Measurements from ENCODE around the gene TUBA8. TPM values are rescaled to one million over a fixed set of nuclear protein-coding genes. Genes with fewer than 3 reads are reported as not detected.

Gene TUBA8
- total RNA-seq, 2 donors from 2014 or later, result 67.1 to 97.3 TPM

GRCh38 chr22:18087350-18087855 is 23.2 kb upstream of the TUBA8 start:
- no peaks in the 10 kb centered on the region for H3K9me3 ChIP-seq
- peaks cover 0 to 12% of the 10 kb centered on the region in 2 donors for H3K4me1 ChIP-seq
- DNase-seq (ENCODE audit: low spot score), result no peak
- H3K36me3 ChIP-seq, result peaks cover 64% of the 10 kb centered on the region
- no peak overlapping the region for H3K4me3 ChIP-seq
- H3K27me3 ChIP-seq, result no peaks in the 10 kb centered on the region
- no peak overlapping the region for H3K27ac ChIP-seq
- no peak for TF ChIP-seq CTCF (IDR thresholded peaks at IDR 0.05)

GRCh38 chr22:18088825-18089568 is 21.6 kb upstream of the TUBA8 start:
- H3K27ac ChIP-seq, result no peak overlapping the region
- peaks cover 0 to 20% of the 10 kb centered on the region in 2 donors for H3K4me1 ChIP-seq
- no peaks in the 10 kb centered on the region for H3K27me3 ChIP-seq
- peaks cover 49% of the 10 kb centered on the region for H3K36me3 ChIP-seq
- TF ChIP-seq CTCF (IDR thresholded peaks at IDR 0.05), result no peak
- DNase-seq (ENCODE audit: low spot score), result no peak
- H3K4me3 ChIP-seq, result no peak overlapping the region
- H3K9me3 ChIP-seq, result no peaks in the 10 kb centered on the region

GRCh38 chr22:18090286-18090685 is 20.3 kb upstream of the TUBA8 start:
- H3K36me3 ChIP-seq, result peaks cover 38% of the 10 kb centered on the region
- no peak for TF ChIP-seq CTCF (IDR thresholded peaks at IDR 0.05)
- no peak overlapping the region for H3K27ac ChIP-seq

GRCh38 chr22:18091478-18091877 is 19.1 kb upstream of the TUBA8 start:
- Histone ChIP-seq H3K27me3 (no peaks in the 10 kb centered on the region), H3K9me3 (no peaks in the 10 kb centered on the region), H3K4me3 (peak overlapping the region; percentile 13 to 38), H3K4me1 (peaks cover 0 to 36% of the 10 kb centered on the region in 2 donors), H3K27ac (peak overlapping the region; percentile 87 to 88), H3K36me3 (peaks cover 26% of the 10 kb centered on the region)
- no peak for TF ChIP-seq CTCF (IDR thresholded peaks at IDR 0.05)
- DNase-seq (ENCODE audit: low spot score), result no peak

More at GRCh38 chr22:18090286-18090685, 20.3 kb upstream of the TUBA8 start:
- H3K27me3 ChIP-seq, result no peaks in the 10 kb centered on the region
- H3K4me3 ChIP-seq, result no peak overlapping the region
- no peaks in the 10 kb centered on the region for H3K9me3 ChIP-seq
- DNase-seq (ENCODE audit: low spot score), result no peak
- peaks cover 0 to 27% of the 10 kb centered on the region in 2 donors for H3K4me1 ChIP-seq

- H3K4me1 ChIP-seq, result peaks cover 0 to 36% of the 10 kb centered on the region in 2 donors
- no peaks in the 10 kb centered on the region for H3K27me3 ChIP-seq
- H3K4me3 ChIP-seq, result peak overlapping the region; percentile 13 to 38
- no peak for TF ChIP-seq CTCF (IDR thresholded peaks at IDR 0.05)
- peaks cover 23% of the 10 kb centered on the region for H3K36me3 ChIP-seq
- peak; percentile 77 for DNase-seq (ENCODE audit: low spot score)
- peak overlapping the region; percentile 87 to 88 for H3K27ac ChIP-seq
- H3K9me3 ChIP-seq, result no peaks in the 10 kb centered on the region
Observed at GRCh38 chr22:18091916-18092526, 18.6 kb upstream of the TUBA8 start.

Measured in right atrium auricular region (tissue), 2 donors.